Measurements from ENCODE around the gene TBCD. TPM values are rescaled to one million over a fixed set of nuclear protein-coding genes. Genes with fewer than 3 reads are reported as not detected.
A peak's percentile ranks its signal among the peaks of the same experiment; 100 is the strongest.

Gene TBCD
- total RNA-seq, 1 experiment from 2014 or later: 94.6 TPM

- no peak overlapping the region for H3K4me3 ChIP-seq (ENCODE audit: low read depth, low read length)
- intact Hi-C loops (cut with micrococcal nuclease; ENCODE audit: unreplicated experiment): loop anchor here (1.0 kb wide), 1 partner anchor 21 kb away; no protein-coding TSS in a partner anchor
- peaks cover 12% of the 10 kb centered on the region; the same call in 1 of the 2 replicates for H3K4me1 ChIP-seq
- Mint-ChIP-seq H3K36me3 (ENCODE audit: insufficient read depth, unreplicated experiment) (peaks cover 18% of the 10 kb centered on the region), H3K27ac (ENCODE audit: unreplicated experiment) (peak overlapping the region; percentile 6), H3K27me3 (ENCODE audit: insufficient read depth, unreplicated experiment) (no peaks in the 10 kb centered on the region), H3K4me1 (ENCODE audit: low read depth, unreplicated experiment) (peaks cover 12% of the 10 kb centered on the region), H3K9me3 (ENCODE audit: unreplicated experiment) (no peaks in the 10 kb centered on the region), H3K4me3 (ENCODE audit: unreplicated experiment) (no peak overlapping the region)
- TF ChIP-seq CTCF (IDR thresholded peaks at IDR 0.05; ENCODE audit: insufficient read depth in 1 of 2, low read depth in 1 of 2, low read length in 1 of 2, severe bottlenecking in 1 of 2, unreplicated experiment in 1 of 2): no peak
- H3K27me3 ChIP-seq (replicated peaks; ENCODE audit: control insufficient read depth, insufficient read depth, low read length): no peaks in the 10 kb centered on the region
- no TSS peak for BruUV-seq (replicated peaks)
- no peak for DNase-seq
- H3K36me3 ChIP-seq (ENCODE audit: control insufficient read depth, insufficient read depth, low read length): no peaks in the 10 kb centered on the region
- ChIA-PET POLR2A (no interaction called here), CTCF (interaction anchor here (0.9 to 1.5 kb wide), 2 partner anchors 56 to 76 kb away, joined by 6 to 7 read pairs; no protein-coding TSS in a partner anchor)
- H3K9me3 ChIP-seq: no peaks in the 10 kb centered on the region
These were observed 85.9 kb downstream of the TBCD start for GRCh38 chr17:82837586-82838320.

- DNase-seq: peak; percentile 64 to 78
- TF ChIP-seq CTCF (IDR thresholded peaks at IDR 0.05; ENCODE audit: insufficient read depth in 1 of 2, low read depth in 1 of 2, low read length in 1 of 2, severe bottlenecking in 1 of 2, unreplicated experiment in 1 of 2): no peak
- Mint-ChIP-seq H3K36me3 (ENCODE audit: insufficient read depth, unreplicated experiment) (peaks cover 18% of the 10 kb centered on the region), H3K4me3 (ENCODE audit: unreplicated experiment) (no peak overlapping the region), H3K27ac (ENCODE audit: unreplicated experiment) (peak overlapping the region; percentile 6), H3K9me3 (ENCODE audit: unreplicated experiment) (no peaks in the 10 kb centered on the region), H3K4me1 (ENCODE audit: low read depth, unreplicated experiment) (peaks cover 12% of the 10 kb centered on the region), H3K27me3 (ENCODE audit: insufficient read depth, unreplicated experiment) (no peaks in the 10 kb centered on the region)
- Histone ChIP-seq H3K27me3 (replicated peaks; ENCODE audit: control insufficient read depth, insufficient read depth, low read length) (no peaks in the 10 kb centered on the region), H3K9me3 (no peaks in the 10 kb centered on the region), H3K4me1 (peaks cover 12% of the 10 kb centered on the region; the same call in 1 of the 2 replicates), H3K4me3 (ENCODE audit: low read depth, low read length) (no peak overlapping the region), H3K36me3 (ENCODE audit: control insufficient read depth, insufficient read depth, low read length) (no peaks in the 10 kb centered on the region)
- CTCF ChIA-PET: interaction anchor here (0.8 to 1.5 kb wide), 3 partner anchors 51 to 75 kb away, joined by 3 to 7 read pairs (median 6); no protein-coding TSS in a partner anchor
- no TSS peak for BruUV-seq (replicated peaks)
- POLR2A ChIA-PET: no interaction called here
- intact Hi-C loops (cut with micrococcal nuclease; ENCODE audit: unreplicated experiment): loop anchor here (1.0 kb wide), 1 partner anchor 20 kb away; no protein-coding TSS in a partner anchor
These were observed 86.7 kb downstream of the TBCD start for GRCh38 chr17:82838386-82839063.

- no peak for TF ChIP-seq CTCF (IDR thresholded peaks at IDR 0.05; ENCODE audit: insufficient read depth in 1 of 2, low read depth in 1 of 2, low read length in 1 of 2, severe bottlenecking in 1 of 2, unreplicated experiment in 1 of 2)
- ChIA-PET POLR2A (no interaction called here), CTCF (no interaction called here)
- no peaks in the 10 kb centered on the region for H3K9me3 ChIP-seq
- H3K4me3 ChIP-seq (ENCODE audit: low read depth, low read length): no peak within 1 kb of the TSS
- peaks cover 18% of the 10 kb centered on the region for H3K36me3 Mint-ChIP-seq (ENCODE audit: insufficient read depth, unreplicated experiment)
- no peaks in the 10 kb centered on the region for H3K36me3 ChIP-seq (ENCODE audit: control insufficient read depth, insufficient read depth, low read length)
- peak within 1 kb of the TSS; percentile 46 for H3K4me3 Mint-ChIP-seq (ENCODE audit: unreplicated experiment)
- H3K27me3 Mint-ChIP-seq (ENCODE audit: insufficient read depth, unreplicated experiment): no peaks in the 10 kb centered on the region
- no peaks in the 10 kb centered on the region for H3K27me3 ChIP-seq (replicated peaks; ENCODE audit: control insufficient read depth, insufficient read depth, low read length)
- no peak within 1 kb of the TSS for H3K27ac Mint-ChIP-seq (ENCODE audit: unreplicated experiment)
- no peak for DNase-seq
- peaks cover 12% of the 10 kb centered on the region for H3K4me1 Mint-ChIP-seq (ENCODE audit: low read depth, unreplicated experiment)
- no TSS peak for BruUV-seq (replicated peaks)
- intact Hi-C loops (cut with micrococcal nuclease; ENCODE audit: unreplicated experiment): no loop called here
- peaks cover 12% of the 10 kb centered on the region; the same call in 1 of the 2 replicates for H3K4me1 ChIP-seq
- H3K9me3 Mint-ChIP-seq (ENCODE audit: unreplicated experiment): no peaks in the 10 kb centered on the region
These were observed 87.9 kb downstream of the TBCD start, which contains the start of gene ZNF750 for GRCh38 chr17:82839617-82840292. Gene ZNF750 (minus strand): TSS chr17:82840022. CDS start chr17:82832454, 7,568 bp downstream.

Data from Caco-2 (cell line).